Heart right ventricle (tissue), 16 donors: ENCODE data around the gene SELPLG. TPM values are rescaled to one million over a fixed set of nuclear protein-coding genes. Genes with fewer than 3 reads are reported as not detected.
A peak's percentile ranks its signal among the peaks of the same experiment; 100 is the strongest.

Experiments used
- ATAC-seq, 8 donors: fragments of 200-7000 bp; cut with Tn5 transposase; one replicate each; pipeline ENCODE4 v1.9.1; 2020; ENCODE audit warnings: mild to moderate bottlenecking in 8 of 8, moderate library complexity in 8 of 8, moderate number of reproducible peaks in 1 of 8
- DNase-seq, 2 donors: peaks; one replicate each; pipeline ENCODE4 v3.0.0-alpha.2; 2020
- H3K27ac ChIP-seq, 10 donors: fragments of 200-600 bp; sonication (generic) in 2 of 10; one replicate each; pipeline versions ENCODE4 v1.5.0 to v1.8.0; 2020 to 2022; ENCODE audit warnings: mild to moderate bottlenecking in 3 of 10
- H3K27me3 ChIP-seq, 7 donors: fragments of 200-600 bp; one replicate each; pipeline ENCODE4 v1.8.0; 2021 to 2022; ENCODE audit warnings: mild to moderate bottlenecking in 2 of 7
- H3K36me3 ChIP-seq, 9 donors: fragments of 200-600 bp; sonication (generic) in 1 of 9; one replicate each; pipeline versions ENCODE4 v1.5.0 to v1.8.0; 2020 to 2022; ENCODE audit warnings: mild to moderate bottlenecking in 2 of 9
- H3K4me1 ChIP-seq, 9 donors: fragments of 200-600 bp; sonication (generic) in 1 of 9; one replicate each; pipeline versions ENCODE4 v1.5.0 to v1.8.0; 2020 to 2022; ENCODE audit warnings: mild to moderate bottlenecking in 4 of 9
- H3K4me3 ChIP-seq, 10 donors: fragments of 200-600 bp; sonication (generic) in 2 of 10; one replicate each; pipeline versions ENCODE4 v1.5.0 to v1.8.0; 2020 to 2022; ENCODE audit warnings: mild to moderate bottlenecking in 7 of 10, moderate library complexity in 2 of 10
- H3K9me3 ChIP-seq, 11 donors: fragments of 200-600 bp in 10 of 11; sonication (generic) in 2 of 11; one replicate each; pipeline versions ENCODE4 v1.5.0 to v1.8.0; 2013 to 2022; ENCODE audit warnings: mild to moderate bottlenecking in 2 of 11, control low read depth in 1 of 11, moderate library complexity in 1 of 11
- CTCF ChIP-seq, 9 donors: fragments of 200-600 bp; sonication (generic) in 2 of 9; IDR thresholded peaks; one replicate each; pipeline versions ENCODE4 v1.5.0 to v1.8.0; 2021 to 2022; ENCODE audit warnings: antibody characterized with exemption in 9 of 9, mild to moderate bottlenecking in 5 of 9, moderate library complexity in 1 of 9
- WGBS, 2 donors: extraction: QIAGEN DNeasy Blood & Tissue Kit; methylation state at CpG; one replicate each; pipeline ENCODE4 v1.1.7; 2013; ENCODE audit warnings: inconsistent platforms in 1 of 2; 5-methylcytosine and 5-hydroxymethylcytosine counted together
- intact Hi-C, 10 donors: fragments of 100-400 bp; cut with DNase I; formaldehyde crosslinking; loops; one replicate each; pipeline versions ENCODE4 v1.11.1 to v1.14.2; 2022
- polyA plus RNA-seq, 2 donors: library from polyadenylated mRNA; stranded (reverse); fragments of 200-250 nt; gene quantifications; one replicate each; pipeline ENCODE4 v1.2.3, GENCODE V29; 2013
- total RNA-seq, 10 donors: library from RNA; stranded (reverse); fragmentation: NEBNext Ultra II Directional in 3 of 10; extraction: Animal tissue kit (Norgen Biotek cat#: 25700) in 3 of 10; gene quantifications; one replicate each; pipeline versions ENCODE4 v1.2.1 to v1.2.4, GENCODE V29; 2021 to 2023
- donor health status: Arrhythmogenic right ventricular cardiomyopathy.
- donor health status: ischemic (EF 13 %, LVEDD 7.1; RV severe dilation, severe dysfunction).
- donor health status: healthy with polysubstance abuse.
- donor health status: DM: no; HTN: yes; CAD: no.
- donor health status: DM: no; HTN: no; CAD: no.
- donor health status: ischemic (EF 25% LVEDD 6.9; RV normal size, moderate dysfunction).
- donor health status: ischemic (EF 25% LVEDD 5.7; RV mildly dilated, moderate dysfunction).
- donor health status: healthy.
- donor health status: DM: yes; HTN: yes; CAD: no.
- donor health status: Ischemic cardiomyopathy.
- donor health status: ischemic (EF 35%, LVEDD 5.7; RV mildly dilated, moderate dysfunction).
- donor health status: nonischemic (EF 11% LVEDD 7.7; RV severe dilation, severe dysfunction).
- donor health status: DM: yes; HTN: yes; CAD: no.
- donor health status: PGD.
- donor health status: ischemic (EF 29% LVEDD 5.4; RV normal size, mild dysfunction).
- donor health status: nonischemic (EF 23%, LVEDD 6.1; RV moderate dilation, normal function).

Gene SELPLG
- total and polyA plus RNA-seq, 12 donors: 0.88 to 17.6 (median 2.4) TPM

- Histone ChIP-seq H3K4me1 (peaks cover 0 to 25% (median 0%) of the 10 kb centered on the region in 9 donors), H3K27ac (no peak overlapping the region), H3K27me3 (no peaks in the 10 kb centered on the region), H3K4me3 (no peak overlapping the region), H3K36me3 (no peaks in the 10 kb centered on the region), H3K9me3 (no peaks in the 10 kb centered on the region)
- no peak for TF ChIP-seq CTCF (IDR thresholded peaks at IDR 0.05)
- 77 to 82% methylated on average over 3 of the region's 3 CpGs for WGBS, 2 donors
- no peak for DNase-seq
- ATAC-seq: no peak
- intact Hi-C loops: no loop called here
Observed at GRCh38 chr12:108584456-108585065, 49.1 kb downstream of the SELPLG start.

GRCh38 chr12:108583991-108584390, 49.7 kb downstream of the SELPLG start:
- no peaks in the 10 kb centered on the region for H3K27me3 ChIP-seq
- no peaks in the 10 kb centered on the region for H3K9me3 ChIP-seq

GRCh38 chr12:108582978-108583770, 50.5 kb downstream of the SELPLG start:
- no peak for TF ChIP-seq CTCF (IDR thresholded peaks at IDR 0.05)
- no peak for ATAC-seq
- no peaks in the 10 kb centered on the region for H3K27me3 ChIP-seq
- intact Hi-C loops: no loop called here
- H3K36me3 ChIP-seq: no peaks in the 10 kb centered on the region
- H3K4me1 ChIP-seq: peaks cover 0 to 22% (median 0%) of the 10 kb centered on the region in 9 donors
- 76 to 77% methylated on average over 10 of the region's 10 CpGs for whole genome bisulfite sequencing, 2 donors
- DNase-seq: no peak
- no peaks in the 10 kb centered on the region for H3K9me3 ChIP-seq
- H3K4me3 ChIP-seq: no peak overlapping the region
- H3K27ac ChIP-seq: no peak overlapping the region

More at GRCh38 chr12:108583991-108584390, 49.7 kb downstream of the SELPLG start:
- no peak for TF ChIP-seq CTCF (IDR thresholded peaks at IDR 0.05)
- Histone ChIP-seq H3K4me1 (peaks cover 0 to 25% (median 0%) of the 10 kb centered on the region in 9 donors), H3K36me3 (no peaks in the 10 kb centered on the region), H3K4me3 (no peak overlapping the region), H3K27ac (no peak overlapping the region)
- intact Hi-C loops: no loop called here
- ATAC-seq: peak in 4 of 8 donors; percentile 13 to 43 (median 28)
- 55 to 62% methylated on average over 7 of the region's 7 CpGs for WGBS, 2 donors
- no peak for DNase-seq

- H3K36me3 ChIP-seq: no peaks in the 10 kb centered on the region
- ATAC-seq (no peak), DNase-seq (no peak)
- peaks cover 0 to 22% (median 0%) of the 10 kb centered on the region in 9 donors for H3K4me1 ChIP-seq
- no peak for TF ChIP-seq CTCF (IDR thresholded peaks at IDR 0.05)
- no peak overlapping the region for H3K4me3 ChIP-seq
- H3K27ac ChIP-seq: no peak overlapping the region
- no peaks in the 10 kb centered on the region for H3K27me3 ChIP-seq
- no peaks in the 10 kb centered on the region for H3K9me3 ChIP-seq
- intact Hi-C loops: no loop called here
- 86 to 91% methylated on average over 9 of the region's 9 CpGs for WGBS, 2 donors
Observed at GRCh38 chr12:108582509-108582908, 51.2 kb downstream of the SELPLG start.
